ENCODE data around the gene NOC2L. TPM values are rescaled to one million over a fixed set of nuclear protein-coding genes. Genes with fewer than 3 reads are reported as not detected.

NOC2L gene
- total RNA-seq, 2 donors from 2014 or later = 72.7 to 90.0 TPM

- no peaks in the 10 kb centered on the region for H3K9me3 Mint-ChIP-seq
- H3K4me3 Mint-ChIP-seq = no peak overlapping the region
- DNase-seq = no peak
- H3K27me3 Mint-ChIP-seq (ENCODE audit: low read depth) = peaks cover 32% of the 10 kb centered on the region
- H3K4me1 Mint-ChIP-seq (ENCODE audit: low read depth) = peaks cover 18% of the 10 kb centered on the region
- H3K27ac Mint-ChIP-seq = no peak overlapping the region
- no peak for ATAC-seq (replicated peaks in 1 of 2)
- H3K36me3 Mint-ChIP-seq (ENCODE audit: insufficient read depth in 2 of 2) = no peaks in the 10 kb centered on the region
These were observed 40.7 kb downstream of the NOC2L start for GRCh38 chr1:918353-918752.

- no peak overlapping the region for H3K4me3 Mint-ChIP-seq
- H3K27ac Mint-ChIP-seq = no peak overlapping the region
- peaks cover 17% of the 10 kb centered on the region for H3K4me1 Mint-ChIP-seq (ENCODE audit: low read depth)
- no peaks in the 10 kb centered on the region for H3K36me3 Mint-ChIP-seq (ENCODE audit: insufficient read depth in 2 of 2)
- H3K9me3 Mint-ChIP-seq = no peaks in the 10 kb centered on the region
- DNase-seq = no peak
- H3K27me3 Mint-ChIP-seq (ENCODE audit: low read depth) = peaks cover 30% of the 10 kb centered on the region
- no peak for ATAC-seq (replicated peaks in 1 of 2)
These were observed 41.5 kb downstream of the NOC2L start for GRCh38 chr1:917466-918091.

GRCh38 chr1:917076-917459, 42.0 kb downstream of the NOC2L start:
- Mint-ChIP-seq H3K4me3 (no peak overlapping the region), H3K9me3 (no peaks in the 10 kb centered on the region), H3K36me3 (ENCODE audit: insufficient read depth in 2 of 2) (no peaks in the 10 kb centered on the region), H3K4me1 (ENCODE audit: low read depth) (peaks cover 22% of the 10 kb centered on the region), H3K27me3 (ENCODE audit: low read depth) (peaks cover 30% of the 10 kb centered on the region), H3K27ac (no peak overlapping the region)
- no peak for ATAC-seq (replicated peaks in 1 of 2)
- no peak for DNase-seq

GRCh38 chr1:916173-917075, 42.6 kb downstream of the NOC2L start:
- ATAC-seq (replicated peaks in 1 of 2) (no peak), DNase-seq (peak in 1 of 2 donors; percentile 0)
- Mint-ChIP-seq H3K27me3 (ENCODE audit: low read depth) (peaks cover 30% of the 10 kb centered on the region), H3K36me3 (ENCODE audit: insufficient read depth in 2 of 2) (no peaks in the 10 kb centered on the region), H3K4me3 (no peak overlapping the region), H3K9me3 (no peaks in the 10 kb centered on the region), H3K4me1 (ENCODE audit: low read depth) (peaks cover 19% of the 10 kb centered on the region), H3K27ac (no peak overlapping the region)

GRCh38 chr1:915295-916172, 43.5 kb downstream of the NOC2L start:
- H3K36me3 Mint-ChIP-seq (ENCODE audit: insufficient read depth in 2 of 2) = no peaks in the 10 kb centered on the region
- peaks cover 31% of the 10 kb centered on the region for H3K27me3 Mint-ChIP-seq (ENCODE audit: low read depth)
- no peak for ATAC-seq (replicated peaks in 1 of 2)
- no peaks in the 10 kb centered on the region for H3K9me3 Mint-ChIP-seq
- H3K27ac Mint-ChIP-seq = no peak overlapping the region
- no peak overlapping the region for H3K4me3 Mint-ChIP-seq
- no peak for DNase-seq
- H3K4me1 Mint-ChIP-seq (ENCODE audit: low read depth) = peaks cover 12% of the 10 kb centered on the region

GRCh38 chr1:914891-915280, 44.2 kb downstream of the NOC2L start:
- Mint-ChIP-seq H3K27me3 (ENCODE audit: low read depth) (peaks cover 27% of the 10 kb centered on the region), H3K4me1 (ENCODE audit: low read depth) (peaks cover 8% of the 10 kb centered on the region), H3K27ac (no peak overlapping the region), H3K36me3 (ENCODE audit: insufficient read depth in 2 of 2) (no peaks in the 10 kb centered on the region), H3K9me3 (no peaks in the 10 kb centered on the region), H3K4me3 (no peak overlapping the region)
- ATAC-seq (replicated peaks in 1 of 2) = no peak
- DNase-seq = no peak

GRCh38 chr1:914131-914890, 44.7 kb downstream of the NOC2L start:
- Mint-ChIP-seq H3K4me1 (ENCODE audit: low read depth) (peaks cover 8% of the 10 kb centered on the region), H3K27ac (no peak overlapping the region), H3K4me3 (no peak overlapping the region), H3K36me3 (ENCODE audit: insufficient read depth in 2 of 2) (no peaks in the 10 kb centered on the region), H3K27me3 (ENCODE audit: low read depth) (peaks cover 27% of the 10 kb centered on the region), H3K9me3 (no peaks in the 10 kb centered on the region)
- ATAC-seq (replicated peaks in 1 of 2) (no peak), DNase-seq (peak in 1 of 2 donors; percentile 0)

- DNase-seq (peak in 1 of 2 donors; percentile 0), ATAC-seq (replicated peaks in 1 of 2) (no peak)
- Mint-ChIP-seq H3K27ac (no peak overlapping the region), H3K27me3 (ENCODE audit: low read depth) (peaks cover 27% of the 10 kb centered on the region), H3K9me3 (no peaks in the 10 kb centered on the region), H3K4me1 (ENCODE audit: low read depth) (peaks cover 8% of the 10 kb centered on the region), H3K36me3 (ENCODE audit: insufficient read depth in 2 of 2) (no peaks in the 10 kb centered on the region), H3K4me3 (no peak overlapping the region)
These were observed 45.4 kb downstream of the NOC2L start for GRCh38 chr1:913491-914130.

GRCh38 chr1:912740-913301, 46.2 kb downstream of the NOC2L start:
- peak in 1 of 2 donors; percentile 17 for DNase-seq
- H3K27me3 Mint-ChIP-seq (ENCODE audit: low read depth) = peaks cover 34% of the 10 kb centered on the region
- H3K4me3 Mint-ChIP-seq = no peak overlapping the region
- no peak overlapping the region for H3K27ac Mint-ChIP-seq
- no peak for ATAC-seq (replicated peaks in 1 of 2)
- no peaks in the 10 kb centered on the region for H3K36me3 Mint-ChIP-seq (ENCODE audit: insufficient read depth in 2 of 2)
- H3K4me1 Mint-ChIP-seq (ENCODE audit: low read depth) = peaks cover 8% of the 10 kb centered on the region
- H3K9me3 Mint-ChIP-seq = no peaks in the 10 kb centered on the region

- peaks cover 41% of the 10 kb centered on the region for H3K27me3 Mint-ChIP-seq (ENCODE audit: low read depth)
- no peak overlapping the region for H3K27ac Mint-ChIP-seq
- no peaks in the 10 kb centered on the region for H3K9me3 Mint-ChIP-seq
- DNase-seq = peak in 1 of 2 donors; percentile 0
- no peak overlapping the region for H3K4me3 Mint-ChIP-seq
- H3K36me3 Mint-ChIP-seq (ENCODE audit: insufficient read depth in 2 of 2) = no peaks in the 10 kb centered on the region
- ATAC-seq (replicated peaks in 1 of 2) = no peak
- peaks cover 8% of the 10 kb centered on the region for H3K4me1 Mint-ChIP-seq (ENCODE audit: low read depth)
These were observed 46.9 kb downstream of the NOC2L start for GRCh38 chr1:911875-912739.
